Measurements from ENCODE around the gene PKDREJ.

GRCh38 chr22:46286006-46286405, 22.9 kb upstream of the PKDREJ start:
- TF ChIP-seq YY1 (IDR thresholded peaks at IDR 0.05; ENCODE audit: insufficient read depth, insufficient read length) = no peak
- TF ChIP-seq ZNF274 (IDR thresholded peaks at IDR 0.05; ENCODE audit: low read depth, low read length) = no peak
